Right atrium auricular region (tissue), 2 donors: ENCODE results near the gene ERMP1. TPM values are rescaled to one million over a fixed set of nuclear protein-coding genes. Genes with fewer than 3 reads are reported as not detected.

Experiments
- DNase-seq: peaks from one replicate; pipeline ENCODE4 v3.0.0-alpha.2; 2019; ENCODE audit warnings: low spot score
- H3K27ac ChIP-seq, 2 donors: fragments of 200-600 bp; sonication (generic); 1 replicate in 1 of 2; 2 replicates in 1 of 2; pipeline ENCODE4 v1.5.1; 2016 to 2019
- H3K27me3 ChIP-seq, 2 donors: fragments of 200-600 bp; sonication (generic); one replicate each; pipeline versions ENCODE4 v1.5.1 to v1.6.0; 2017 to 2019
- H3K36me3 ChIP-seq: fragments of 200-600 bp; sonication (generic); one replicate; pipeline ENCODE4 v1.5.1; 2016
- H3K4me1 ChIP-seq, 2 donors: fragments of 200-600 bp; sonication (generic); one replicate each; pipeline versions ENCODE4 v1.5.1 to v1.6.0; 2017 to 2019
- H3K4me3 ChIP-seq, 2 donors: fragments of 200-600 bp; sonication (generic); 1 replicate in 1 of 2; 2 replicates in 1 of 2; pipeline ENCODE4 v1.5.1; 2017 to 2019; ENCODE audit warnings: mild to moderate bottlenecking in 1 of 2, moderate library complexity in 1 of 2
- H3K9me3 ChIP-seq, 2 donors: fragments of 200-600 bp; sonication (generic); one replicate each; pipeline ENCODE4 v1.5.1; 2019
- CTCF ChIP-seq, 2 donors: fragments of 200-600 bp; sonication (generic); IDR thresholded peaks; one replicate each; pipeline ENCODE4 v1.5.1; 2019; ENCODE audit warnings: antibody characterized with exemption in 2 of 2
- total RNA-seq, 2 donors: library from RNA; depleted of rRNA; stranded (reverse); fragments of >200 nt; gene quantifications; one replicate each; pipeline ENCODE4 v1.1.0, GENCODE V29; 2016

ERMP1 gene
- total RNA-seq, 2 donors from 2014 or later = 10.8 to 27.8 TPM

GRCh38 chr9:5845157-5845531 lies 12.2 kb upstream of the ERMP1 start:
- Histone ChIP-seq H3K36me3 (no peaks in the 10 kb centered on the region), H3K4me3 (no peak overlapping the region), H3K9me3 (no peaks in the 10 kb centered on the region), H3K27ac (no peak overlapping the region), H3K27me3 (no peaks in the 10 kb centered on the region), H3K4me1 (no peaks in the 10 kb centered on the region)
- no peak for TF ChIP-seq CTCF (IDR thresholded peaks at IDR 0.05)
- no peak for DNase-seq

- no peak overlapping the region for H3K4me3 ChIP-seq
- H3K27me3 ChIP-seq = no peaks in the 10 kb centered on the region
- no peaks in the 10 kb centered on the region for H3K36me3 ChIP-seq
- no peak overlapping the region for H3K27ac ChIP-seq
- no peak for DNase-seq
- H3K9me3 ChIP-seq = no peaks in the 10 kb centered on the region
- no peaks in the 10 kb centered on the region for H3K4me1 ChIP-seq
- no peak for TF ChIP-seq CTCF (IDR thresholded peaks at IDR 0.05)
These were observed 11.0 kb upstream of the ERMP1 start for GRCh38 chr9:5843794-5844471.

GRCh38 chr9:5842929-5843793 lies 10.2 kb upstream of the ERMP1 start:
- H3K4me1 ChIP-seq = no peaks in the 10 kb centered on the region
- no peak for TF ChIP-seq CTCF (IDR thresholded peaks at IDR 0.05)
- no peaks in the 10 kb centered on the region for H3K27me3 ChIP-seq
- H3K4me3 ChIP-seq = no peak overlapping the region
- no peak overlapping the region for H3K27ac ChIP-seq
- no peaks in the 10 kb centered on the region for H3K9me3 ChIP-seq
- no peaks in the 10 kb centered on the region for H3K36me3 ChIP-seq
- no peak for DNase-seq

- no peaks in the 10 kb centered on the region for H3K9me3 ChIP-seq
- no peak for DNase-seq
- no peaks in the 10 kb centered on the region for H3K4me1 ChIP-seq
- H3K4me3 ChIP-seq = no peak overlapping the region
- H3K27ac ChIP-seq = no peak overlapping the region
- no peaks in the 10 kb centered on the region for H3K36me3 ChIP-seq
- TF ChIP-seq CTCF (IDR thresholded peaks at IDR 0.05) = no peak
- H3K27me3 ChIP-seq = no peaks in the 10 kb centered on the region
These were observed 9.1 kb upstream of the ERMP1 start for GRCh38 chr9:5841771-5842573.

GRCh38 chr9:5840788-5841187 lies 7.9 kb upstream of the ERMP1 start:
- DNase-seq = no peak
- H3K27me3 ChIP-seq = no peaks in the 10 kb centered on the region
- no peaks in the 10 kb centered on the region for H3K4me1 ChIP-seq
- H3K9me3 ChIP-seq = no peaks in the 10 kb centered on the region
- no peaks in the 10 kb centered on the region for H3K36me3 ChIP-seq
- H3K4me3 ChIP-seq = no peak overlapping the region
- H3K27ac ChIP-seq = no peak overlapping the region
- TF ChIP-seq CTCF (IDR thresholded peaks at IDR 0.05) = no peak
